ENCODE data around the gene AIMP1.

DNA sequence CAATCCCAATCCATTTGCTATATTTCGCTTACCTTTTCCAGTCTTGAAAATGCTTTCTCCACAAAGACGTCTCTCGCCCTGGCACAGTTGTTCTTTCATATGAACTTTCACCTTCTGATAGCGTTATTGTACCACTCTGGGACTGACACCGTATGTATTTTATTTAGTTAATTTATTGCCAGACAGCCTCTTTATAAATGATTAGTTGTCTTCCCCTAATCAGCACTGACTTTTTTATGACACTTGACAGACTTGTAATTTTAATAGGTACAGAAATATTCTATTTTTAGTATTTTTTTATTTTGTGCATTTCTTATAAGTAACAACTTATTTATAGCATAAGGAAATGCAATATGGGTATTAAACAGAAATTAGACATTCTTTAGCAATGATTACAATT, 52.3 kb downstream of the AIMP1 start, which contains the start of gene GIMD1:
- TF ChIP-seq, protein P1, sequence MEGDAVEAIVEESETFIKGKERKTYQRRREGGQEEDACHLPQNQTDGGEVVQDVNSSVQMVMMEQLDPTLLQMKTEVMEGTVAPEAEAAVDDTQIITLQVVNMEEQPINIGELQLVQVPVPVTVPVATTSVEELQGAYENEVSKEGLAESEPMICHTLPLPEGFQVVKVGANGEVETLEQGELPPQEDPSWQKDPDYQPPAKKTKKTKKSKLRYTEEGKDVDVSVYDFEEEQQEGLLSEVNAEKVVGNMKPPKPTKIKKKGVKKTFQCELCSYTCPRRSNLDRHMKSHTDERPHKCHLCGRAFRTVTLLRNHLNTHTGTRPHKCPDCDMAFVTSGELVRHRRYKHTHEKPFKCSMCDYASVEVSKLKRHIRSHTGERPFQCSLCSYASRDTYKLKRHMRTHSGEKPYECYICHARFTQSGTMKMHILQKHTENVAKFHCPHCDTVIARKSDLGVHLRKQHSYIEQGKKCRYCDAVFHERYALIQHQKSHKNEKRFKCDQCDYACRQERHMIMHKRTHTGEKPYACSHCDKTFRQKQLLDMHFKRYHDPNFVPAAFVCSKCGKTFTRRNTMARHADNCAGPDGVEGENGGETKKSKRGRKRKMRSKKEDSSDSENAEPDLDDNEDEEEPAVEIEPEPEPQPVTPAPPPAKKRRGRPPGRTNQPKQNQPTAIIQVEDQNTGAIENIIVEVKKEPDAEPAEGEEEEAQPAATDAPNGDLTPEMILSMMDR (conservative IDR thresholded peaks at IDR 0.05 in 1 of 2, IDR thresholded peaks at IDR 0.05 in 1 of 2; ENCODE audit: extremely low read depth in 1 of 2, insufficient read depth in 1 of 2, low read depth in 1 of 2, low read length in 2 of 2) = no peak
- no peak for TF ChIP-seq EZH2 (IDR thresholded peaks at IDR 0.05; ENCODE audit: borderline replicate concordance, low read length)

All from mammary epithelial cell (primary cell).